GM12891 (cell line): ENCODE results near the gene COMMD4.
"Not testable (repeated sequence)": the region's sequence is repeated elsewhere in the genome, so short reads cannot be mapped to it uniquely, and the experiment has no call there.

Experiments
- DNase-seq: peaks from one replicate; pipeline ENCODE4 v3.0.0; 2011; ENCODE audit warnings: low spot score; ENCODE audit not compliant: insufficient read length
- FAIRE-seq: peaks from 2 replicates; lab custom pipeline; 2011; peaks lifted over from hg19 to GRCh38; lab: Jason Lieb, UNC
- PAX5 ChIP-seq: IDR thresholded peaks from 2 replicates; pipeline ENCODE4 v1.6.1; 2011; ENCODE audit warnings: low read length, moderate library complexity, mild to moderate bottlenecking; ENCODE audit not compliant: insufficient read depth, severe bottlenecking
- POLR2A ChIP-seq: IDR thresholded peaks from 2 replicates; pipeline ENCODE4 v1.6.1; 2011; ENCODE audit warnings: low read depth, low read length, control low read depth
- POLR2AphosphoS5 ChIP-seq: IDR thresholded peaks from 2 replicates; pipeline ENCODE4 v1.6.1; 2011; ENCODE audit warnings: low read depth, low read length, control low read depth
- POU2F2 ChIP-seq: IDR thresholded peaks from 2 replicates; pipeline ENCODE4 v1.6.1; 2011; ENCODE audit warnings: low read depth, mild to moderate bottlenecking, control low read depth, low read length, moderate library complexity
- SPI1 ChIP-seq: IDR thresholded peaks from 2 replicates; pipeline ENCODE4 v1.6.1; 2011; ENCODE audit warnings: low read depth, low read length, control low read depth
- TAF1 ChIP-seq: IDR thresholded peaks from 2 replicates; pipeline ENCODE4 v1.6.1; 2011; ENCODE audit warnings: low read depth, low read length, control low read depth

COMMD4 gene

DNA sequence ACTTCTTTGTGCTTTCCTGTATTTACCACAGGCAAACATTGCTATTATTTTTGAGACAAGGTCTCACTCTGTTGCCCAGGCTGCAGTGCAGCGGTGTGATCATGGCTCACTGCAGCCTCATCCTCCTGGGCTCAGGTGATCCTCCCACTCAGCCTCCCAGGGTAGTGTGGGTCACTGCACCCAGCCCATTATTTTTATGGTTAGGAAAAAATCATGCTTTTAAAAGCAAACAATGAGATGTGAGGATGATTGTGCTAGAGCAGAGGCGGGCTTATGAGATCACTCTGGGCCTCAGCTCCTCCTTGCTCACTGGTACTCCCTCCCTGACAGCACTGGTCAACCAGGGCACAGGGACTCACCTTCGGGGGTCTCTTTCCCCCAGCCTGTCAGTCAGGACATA lies 30.3 kb downstream of the COMMD4 start:
- no peak for TF ChIP-seq TAF1
- DNase-seq (no peak), FAIRE-seq (no peak)

- no peak for FAIRE-seq
- TF ChIP-seq TAF1 (no peak), POLR2AphosphoS5 (no peak), PAX5 (no peak), POU2F2 (no peak), POLR2A (no peak), SPI1 (no peak)
These were observed 31.1 kb downstream of the COMMD4 start for GRCh38 chr15:75367006-75367405.

GRCh38 chr15:75367406-75367912 lies 31.6 kb downstream of the COMMD4 start:
- FAIRE-seq = no peak
- DNase-seq = no peak
- TF ChIP-seq POLR2A (no peak), SPI1 (no peak), PAX5 (no peak), POU2F2 (no peak), TAF1 (no peak), POLR2AphosphoS5 (no peak)

More at GRCh38 chr15:75367006-75367405, 31.1 kb downstream of the COMMD4 start:
- no peak for DNase-seq

GRCh38 chr15:75367913-75368688 lies 32.2 kb downstream of the COMMD4 start, which contains the start of gene MAN2C1:
TSS of gene MAN2C1 (minus strand) at chr15:75368607. CDS start at chr15:75368583, 24 bp downstream.
- DNase-seq = peak; percentile 91
- FAIRE-seq = peak; percentile 99
- TF ChIP-seq TAF1 = peak; percentile 98
- peak; percentile 66 for TF ChIP-seq PAX5
- peak; percentile 97 for TF ChIP-seq POLR2AphosphoS5
- peak; percentile 82 for TF ChIP-seq POU2F2
- peak; percentile 93 for TF ChIP-seq POLR2A
- peak; percentile 75 for TF ChIP-seq SPI1

GRCh38 chr15:75368689-75369239 lies 32.9 kb downstream of the COMMD4 start:
- DNase-seq = peak; percentile 30
- FAIRE-seq = peak; percentile 86
- TF ChIP-seq POLR2AphosphoS5 = no peak

- FAIRE-seq (no peak), DNase-seq (no peak)
- TF ChIP-seq SPI1 (no peak), PAX5 (no peak), POU2F2 (no peak), POLR2A (no peak), POLR2AphosphoS5 (no peak)
These were observed 34.2 kb downstream of the COMMD4 start for GRCh38 chr15:75369897-75370581.

DNA sequence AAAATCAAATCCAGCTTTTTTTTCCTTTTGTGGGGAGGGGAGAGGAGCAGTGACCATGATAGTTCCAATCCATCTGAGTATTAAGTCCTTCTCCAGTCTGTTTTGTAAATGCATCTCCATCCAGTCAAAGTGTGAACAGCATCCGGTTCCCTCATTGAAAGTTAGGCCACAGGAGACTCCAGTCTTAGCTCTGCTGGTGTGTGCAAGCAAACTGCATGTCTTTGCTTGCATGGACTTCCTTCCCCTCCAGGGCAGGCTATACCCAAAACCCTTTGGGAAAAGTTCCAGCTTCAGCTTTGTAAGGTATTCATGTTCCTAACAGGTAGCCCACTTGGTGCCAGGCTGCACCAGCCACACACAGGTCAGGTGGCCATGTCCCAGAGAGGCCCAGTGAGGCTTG lies 35.6 kb downstream of the COMMD4 start:
- FAIRE-seq (no peak), DNase-seq (no peak)
- TF ChIP-seq SPI1 (no peak), TAF1 (no peak), PAX5 (no peak)

GRCh38 chr15:75371901-75372688 lies 36.2 kb downstream of the COMMD4 start:
- TF ChIP-seq SPI1 (no peak), TAF1 (no peak), POU2F2 (no peak)
- DNase-seq (no peak), FAIRE-seq (no peak)

- FAIRE-seq = no peak
These were observed 44.9 kb downstream of the COMMD4 start for GRCh38 chr15:75380773-75381172.

DNA sequence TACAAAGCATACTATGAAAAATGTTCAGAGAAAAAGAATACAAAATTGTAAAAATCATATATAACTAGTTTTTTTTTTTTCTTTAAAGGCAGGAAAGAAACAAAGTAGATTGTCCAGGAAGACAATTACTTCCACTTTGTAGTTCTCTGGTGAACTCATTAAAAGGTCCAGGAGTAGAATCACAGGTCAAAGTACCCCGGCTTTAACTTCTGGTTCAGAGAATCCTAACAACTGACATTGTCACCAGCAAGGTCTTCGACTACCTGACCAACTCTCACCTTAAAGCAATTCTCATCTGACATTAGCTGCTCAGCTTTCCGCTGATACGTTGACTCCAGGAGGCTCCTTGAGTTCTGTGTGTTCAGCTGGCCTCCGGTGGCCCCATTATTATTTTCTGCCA lies 48.1 kb downstream of the COMMD4 start:
- not testable (repeated sequence) for DNase-seq, FAIRE-seq

More at GRCh38 chr15:75380773-75381172, 44.9 kb downstream of the COMMD4 start:
- DNase-seq = no peak
- TF ChIP-seq POLR2A (no peak), TAF1 (no peak), SPI1 (peak; percentile 65)
